ENCODE data around the gene KERA.

- no peak for TF ChIP-seq CTCF (conservative IDR thresholded peaks at IDR 0.05; ENCODE audit: low read length)
- no peak for TF ChIP-seq EZH2phosphoT487 (IDR thresholded peaks at IDR 0.05; ENCODE audit: borderline replicate concordance)
Observed at GRCh38 chr12:91017511-91018263, 40.1 kb downstream of the KERA start.
